ENCODE results near the gene CRP. TPM values are rescaled to one million over a fixed set of nuclear protein-coding genes. Genes with fewer than 3 reads are reported as not detected.

The CRP gene
- total RNA-seq, 1 donor from 2014 or later: not detected

DNA sequence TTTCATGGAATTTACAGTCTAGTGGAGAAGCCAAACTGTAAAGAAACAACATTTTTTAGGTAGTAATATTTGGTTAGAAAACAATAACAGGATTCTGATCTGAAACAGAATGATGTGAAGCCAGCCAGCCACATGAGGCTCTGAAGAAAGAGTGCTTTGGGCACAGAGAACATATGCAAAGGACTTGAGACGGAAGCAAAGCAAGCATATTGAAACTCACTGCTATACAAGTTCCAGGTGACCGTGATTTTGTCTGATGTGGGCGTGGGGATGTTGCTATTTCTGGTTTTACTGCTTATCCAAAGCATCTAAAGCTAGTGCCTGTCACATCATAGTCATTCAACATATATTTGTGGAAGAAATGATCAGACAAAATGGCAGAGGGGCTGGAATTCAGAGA is 14.7 kb downstream of the CRP start:
- peaks cover 38% of the 10 kb centered on the region for H3K9me3 Mint-ChIP-seq
- TF ChIP-seq, protein P1, sequence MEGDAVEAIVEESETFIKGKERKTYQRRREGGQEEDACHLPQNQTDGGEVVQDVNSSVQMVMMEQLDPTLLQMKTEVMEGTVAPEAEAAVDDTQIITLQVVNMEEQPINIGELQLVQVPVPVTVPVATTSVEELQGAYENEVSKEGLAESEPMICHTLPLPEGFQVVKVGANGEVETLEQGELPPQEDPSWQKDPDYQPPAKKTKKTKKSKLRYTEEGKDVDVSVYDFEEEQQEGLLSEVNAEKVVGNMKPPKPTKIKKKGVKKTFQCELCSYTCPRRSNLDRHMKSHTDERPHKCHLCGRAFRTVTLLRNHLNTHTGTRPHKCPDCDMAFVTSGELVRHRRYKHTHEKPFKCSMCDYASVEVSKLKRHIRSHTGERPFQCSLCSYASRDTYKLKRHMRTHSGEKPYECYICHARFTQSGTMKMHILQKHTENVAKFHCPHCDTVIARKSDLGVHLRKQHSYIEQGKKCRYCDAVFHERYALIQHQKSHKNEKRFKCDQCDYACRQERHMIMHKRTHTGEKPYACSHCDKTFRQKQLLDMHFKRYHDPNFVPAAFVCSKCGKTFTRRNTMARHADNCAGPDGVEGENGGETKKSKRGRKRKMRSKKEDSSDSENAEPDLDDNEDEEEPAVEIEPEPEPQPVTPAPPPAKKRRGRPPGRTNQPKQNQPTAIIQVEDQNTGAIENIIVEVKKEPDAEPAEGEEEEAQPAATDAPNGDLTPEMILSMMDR (IDR thresholded peaks at IDR 0.05; ENCODE audit: unreplicated experiment): no peak
- H3K4me1 Mint-ChIP-seq: no peaks in the 10 kb centered on the region
- no peak for DNase-seq (ENCODE audit: low spot score in 2 of 2, unreplicated experiment in 2 of 2)
- H3K4me3 Mint-ChIP-seq: no peak overlapping the region
- no peak overlapping the region for H3K27ac Mint-ChIP-seq
- H3K36me3 Mint-ChIP-seq: no peaks in the 10 kb centered on the region
- H3K27me3 Mint-ChIP-seq (ENCODE audit: low read depth): no peaks in the 10 kb centered on the region

DNA sequence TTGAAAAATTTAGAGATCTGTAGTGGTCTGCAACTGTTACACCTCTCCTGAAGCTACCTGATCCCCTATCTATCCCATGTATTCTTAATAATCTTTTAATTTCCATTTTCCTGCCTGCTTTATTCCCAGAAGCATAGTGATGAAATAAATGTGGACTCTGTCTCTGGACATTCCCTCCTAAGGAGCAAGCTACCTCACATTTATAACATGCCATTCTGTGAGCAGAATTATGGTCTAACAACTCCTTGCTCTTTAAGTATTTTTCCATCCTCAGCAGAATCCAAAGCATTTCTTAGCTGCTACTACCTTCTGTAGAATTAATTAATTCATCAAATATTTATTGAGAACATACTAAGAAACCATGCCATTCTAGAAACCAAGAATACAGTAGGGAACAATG is 15.1 kb downstream of the CRP start:
- no peak overlapping the region for H3K27ac Mint-ChIP-seq

GRCh38 chr1:159687511-159687910 is 26.9 kb downstream of the CRP start:
- Mint-ChIP-seq H3K4me1 (no peaks in the 10 kb centered on the region), H3K4me3 (no peak overlapping the region), H3K27me3 (ENCODE audit: low read depth) (no peaks in the 10 kb centered on the region), H3K36me3 (no peaks in the 10 kb centered on the region), H3K9me3 (peaks cover 32% of the 10 kb centered on the region), H3K27ac (no peak overlapping the region)
- DNase-seq (ENCODE audit: low spot score in 2 of 2, unreplicated experiment in 2 of 2): no peak
- TF ChIP-seq, protein P1 (IDR thresholded peaks at IDR 0.05; ENCODE audit: unreplicated experiment): no peak

More for the DNA sequence above, 15.1 kb downstream of the CRP start:
- H3K27me3 Mint-ChIP-seq (ENCODE audit: low read depth): no peaks in the 10 kb centered on the region
- H3K9me3 Mint-ChIP-seq: peaks cover 39% of the 10 kb centered on the region
- DNase-seq (ENCODE audit: low spot score in 2 of 2, unreplicated experiment in 2 of 2): no peak
- H3K4me3 Mint-ChIP-seq: no peak overlapping the region
- H3K36me3 Mint-ChIP-seq: no peaks in the 10 kb centered on the region
- TF ChIP-seq, protein P1 (IDR thresholded peaks at IDR 0.05; ENCODE audit: unreplicated experiment): no peak
- no peaks in the 10 kb centered on the region for H3K4me1 Mint-ChIP-seq

DNA sequence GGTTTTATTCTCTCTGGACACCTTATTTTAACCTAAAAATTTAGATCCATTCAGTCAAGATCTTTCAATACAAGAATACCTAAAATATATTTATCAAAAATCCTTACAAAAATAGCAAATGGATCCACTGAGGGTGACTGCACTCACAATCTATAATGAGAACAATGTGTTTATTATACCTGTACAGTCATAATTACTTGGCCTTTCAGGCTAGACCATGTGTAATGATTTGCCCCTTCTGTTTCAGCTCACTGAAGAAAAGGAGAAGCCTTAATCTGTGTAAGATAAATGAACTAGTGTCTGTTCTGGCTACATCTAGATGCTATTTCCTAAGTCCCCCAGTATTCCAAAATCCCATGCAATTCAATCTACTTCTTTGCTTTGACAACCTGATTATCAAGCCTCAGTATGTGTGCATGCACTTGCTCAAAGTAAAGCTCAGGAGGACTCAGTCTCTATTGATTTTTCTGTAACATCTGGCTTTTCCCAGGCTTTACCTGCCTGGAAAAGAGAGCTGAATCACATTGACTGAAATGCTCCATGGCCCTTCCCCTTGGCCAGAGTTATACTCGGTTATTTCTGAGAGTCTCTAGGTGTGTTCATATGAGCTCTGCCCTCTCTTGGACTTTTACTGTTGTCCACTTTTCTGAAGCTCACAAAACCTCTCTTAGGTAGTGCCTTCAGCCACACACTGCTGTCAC is 27.6 kb downstream of the CRP start:
- Mint-ChIP-seq H3K4me3 (no peak overlapping the region), H3K4me1 (no peaks in the 10 kb centered on the region), H3K27ac (no peak overlapping the region), H3K27me3 (ENCODE audit: low read depth) (no peaks in the 10 kb centered on the region), H3K36me3 (no peaks in the 10 kb centered on the region), H3K9me3 (peaks cover 35% of the 10 kb centered on the region)
- no peak for DNase-seq (ENCODE audit: low spot score in 2 of 2, unreplicated experiment in 2 of 2)
- TF ChIP-seq, protein P1 (IDR thresholded peaks at IDR 0.05; ENCODE audit: unreplicated experiment): no peak

DNA sequence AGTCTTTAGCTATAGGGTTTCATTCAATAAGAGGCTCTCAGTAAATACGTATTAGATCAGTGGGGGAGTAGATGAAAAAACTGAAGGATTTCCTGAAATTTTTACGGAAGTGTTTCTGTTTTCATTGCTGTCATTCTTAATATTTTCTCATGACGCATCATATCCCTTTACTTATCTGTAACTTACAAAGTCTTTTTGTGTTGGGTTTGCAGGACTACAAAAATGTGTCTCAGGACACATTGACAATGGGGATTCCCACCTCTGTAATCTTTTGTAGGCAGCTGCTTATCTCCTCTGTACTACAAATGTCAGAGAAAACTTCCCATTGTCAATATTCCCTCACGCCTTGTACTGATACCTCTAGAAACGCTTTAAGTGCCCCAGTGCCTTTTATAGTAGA is 35.5 kb downstream of the CRP start:
- no peak for DNase-seq (ENCODE audit: low spot score in 2 of 2, unreplicated experiment in 2 of 2)
- Mint-ChIP-seq H3K4me3 (no peak overlapping the region), H3K4me1 (no peaks in the 10 kb centered on the region), H3K9me3 (peaks cover 36% of the 10 kb centered on the region), H3K36me3 (no peaks in the 10 kb centered on the region), H3K27me3 (ENCODE audit: low read depth) (no peaks in the 10 kb centered on the region), H3K27ac (no peak overlapping the region)
- TF ChIP-seq, protein P1 (IDR thresholded peaks at IDR 0.05; ENCODE audit: unreplicated experiment): no peak

All from mesothelial cell of epicardium (in vitro differentiated cells).